GM12872 (cell line): ENCODE measurements around the gene ZNF532.

Source experiments
- CTCF ChIP-seq: IDR thresholded peaks from 3 replicates; pipeline ENCODE4 v1.5.1; 2011; ENCODE audit warnings: low read depth, mild to moderate bottlenecking, low read length, moderate library complexity; ENCODE audit not compliant: insufficient read depth

Gene ZNF532

GRCh38 chr18:58998401-58999203, 133.9 kb downstream of the ZNF532 start:
- TF ChIP-seq CTCF: no peak

DNA sequence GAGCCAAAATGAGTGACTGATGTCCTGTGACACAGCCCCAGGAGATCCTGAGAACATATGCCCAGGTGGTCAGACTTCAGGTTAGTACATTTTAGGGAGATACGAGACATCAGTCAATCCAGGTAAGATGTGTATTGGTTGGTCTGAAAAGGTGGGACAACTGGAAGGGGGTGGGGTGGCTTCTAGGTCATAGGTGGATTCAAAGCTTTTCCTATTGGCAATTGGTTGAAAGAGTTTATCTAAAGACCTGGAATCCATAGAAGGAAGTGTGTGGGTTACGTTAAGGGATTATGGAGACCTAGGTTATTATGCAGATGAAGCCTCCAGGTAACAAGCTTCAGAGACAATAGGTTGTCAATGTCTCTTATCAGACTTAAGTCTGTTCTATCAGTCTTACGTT, 136.5 kb downstream of the ZNF532 start:
- TF ChIP-seq CTCF: no peak

- no peak for TF ChIP-seq CTCF
Observed at GRCh38 chr18:59001721-59002120, 137.0 kb downstream of the ZNF532 start.

- TF ChIP-seq CTCF: no peak
Observed at GRCh38 chr18:59002974-59003594, 138.4 kb downstream of the ZNF532 start.

GRCh38 chr18:59005262-59005661, 140.6 kb downstream of the ZNF532 start:
- TF ChIP-seq CTCF: no peak

GRCh38 chr18:59006461-59007067, 141.9 kb downstream of the ZNF532 start:
- no peak for TF ChIP-seq CTCF

DNA sequence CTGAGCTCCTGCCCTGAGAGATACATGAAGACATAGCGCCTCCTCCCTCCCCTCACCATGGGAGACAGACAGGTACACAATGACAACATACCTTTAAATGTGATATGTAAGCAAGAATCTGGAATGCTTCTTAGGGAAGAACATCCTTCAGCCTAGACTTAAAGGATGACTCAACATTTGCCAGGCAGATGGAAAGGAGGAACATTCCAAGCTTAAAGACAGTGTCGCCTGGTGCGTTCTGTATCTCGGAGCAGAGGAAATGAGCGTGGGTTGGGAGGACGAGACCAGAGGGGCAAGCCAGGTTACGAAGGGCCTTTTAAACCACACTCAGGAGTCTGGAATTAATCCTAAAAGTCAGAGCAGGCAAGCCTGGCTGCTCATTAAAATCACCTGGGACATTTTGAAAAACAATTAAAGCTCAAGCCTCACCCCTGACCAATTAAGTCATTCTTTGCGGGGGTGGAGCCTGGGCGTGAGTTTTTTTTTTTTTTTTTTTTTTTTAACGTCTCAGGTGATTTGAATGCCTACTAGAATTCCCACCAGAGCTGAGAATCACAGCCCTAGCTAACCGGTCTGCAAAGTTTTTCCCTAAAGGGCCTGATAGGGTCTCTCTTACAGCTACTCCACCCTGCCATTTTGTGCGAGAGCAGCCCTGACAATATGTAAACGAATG, 143.8 kb downstream of the ZNF532 start:
- TF ChIP-seq CTCF: no peak
